H1 (cell line): ENCODE measurements around the gene CAMKK2. TPM values are rescaled to one million over a fixed set of nuclear protein-coding genes. Genes with fewer than 3 reads are reported as not detected.

Source experiments
- ATF3 ChIP-seq: IDR thresholded peaks from 2 replicates; pipeline ENCODE4 v1.6.1; 2011; ENCODE audit warnings: low read depth, mild to moderate bottlenecking, low read length; ENCODE audit not compliant: insufficient read depth
- BACH1 ChIP-seq: IDR thresholded peaks from 2 replicates; pipeline ENCODE4 v1.6.1; 2012; ENCODE audit warnings: low read length, improper control_type of control experiment
- CBX5 ChIP-seq: fragments of 300-800, 300-1000 bp; sonication (generic); IDR thresholded peaks from 2 replicates; pipeline ENCODE4 v1.7.1; 2016; ENCODE audit warnings: antibody characterized with exemption, low read length, low read depth
- CBX8 ChIP-seq: fragments of 300-800, 300-1000 bp; sonication (generic); IDR thresholded peaks from 2 replicates; pipeline ENCODE4 v1.7.1; 2016; ENCODE audit warnings: low read depth, low read length, borderline replicate concordance
- CREB1 ChIP-seq: IDR thresholded peaks from 2 replicates; pipeline ENCODE4 v1.6.1; 2012; ENCODE audit warnings: inconsistent platforms
- CTBP2 ChIP-seq: IDR thresholded peaks from 2 replicates; pipeline ENCODE4 v1.7.0; 2011; ENCODE audit warnings: borderline replicate concordance, mild to moderate bottlenecking, moderate library complexity, mixed read lengths, low read length; ENCODE audit not compliant: insufficient read depth, insufficient read length
- CTCF ChIP-seq, 3 experiments: IDR thresholded peaks; 1 replicate in 2 of 3; 2 replicates in 1 of 3; pipeline versions ENCODE4 v1.5.1 to v1.6.1; 2011; ENCODE audit warnings: low read length in 3 of 3, mild to moderate bottlenecking in 3 of 3, inconsistent platforms in 2 of 3, low read depth in 1 of 3, moderate library complexity in 1 of 3; ENCODE audit not compliant: insufficient read depth in 1 of 3; ENCODE audit errors: control extremely low read depth in 1 of 3
- E2F6 ChIP-seq: IDR thresholded peaks from 2 replicates; pipeline ENCODE4 v1.6.1; 2012; ENCODE audit warnings: inconsistent platforms
- EZH2 ChIP-seq: fragments of 200-600 bp; sonication (generic); IDR thresholded peaks from 2 replicates; pipeline ENCODE4 v1.7.1; 2012; ENCODE audit warnings: low read depth, mild to moderate bottlenecking, moderate library complexity, low read length, inconsistent platforms; ENCODE audit not compliant: severe bottlenecking
- FOSL1 ChIP-seq: IDR thresholded peaks from 2 replicates; pipeline ENCODE4 v1.6.1; 2011; ENCODE audit warnings: mild to moderate bottlenecking, low read depth, low read length, moderate library complexity; ENCODE audit not compliant: insufficient read depth
- JUN ChIP-seq: IDR thresholded peaks from 2 replicates; pipeline ENCODE4 v1.6.1; 2011; ENCODE audit warnings: low read depth, mild to moderate bottlenecking, improper control_type of control experiment, low read length
- KDM1A ChIP-seq: fragments of 200-600, 300-600 bp; sonication (generic); IDR thresholded peaks from 2 replicates; pipeline ENCODE4 v1.7.1; 2016; ENCODE audit warnings: mild to moderate bottlenecking, low read length, borderline replicate concordance
- MAX ChIP-seq: IDR thresholded peaks from 2 replicates; pipeline ENCODE4 v1.6.1; 2012; ENCODE audit warnings: inconsistent platforms
- NANOG ChIP-seq: IDR thresholded peaks from 2 replicates; pipeline ENCODE4 v1.6.1; 2011; ENCODE audit warnings: low read length, low read depth, mild to moderate bottlenecking, inconsistent platforms; ENCODE audit not compliant: insufficient read depth, poor library complexity, severe bottlenecking
- POU5F1 ChIP-seq: IDR thresholded peaks from 2 replicates; pipeline ENCODE4 v1.6.1; 2011; ENCODE audit warnings: low read depth, mild to moderate bottlenecking, low read length, moderate library complexity
- SAP30 ChIP-seq: fragments of 300-600 bp; sonication (generic); IDR thresholded peaks from 2 replicates; pipeline ENCODE4 v1.7.1; 2012; ENCODE audit warnings: low read length, moderate library complexity, mild to moderate bottlenecking, inconsistent platforms; ENCODE audit not compliant: insufficient read depth, insufficient replicate concordance
- SP4 ChIP-seq: IDR thresholded peaks from 2 replicates; pipeline ENCODE4 v1.6.1; 2012; ENCODE audit warnings: low read length, inconsistent platforms
- TCF12 ChIP-seq: IDR thresholded peaks from 2 replicates; pipeline ENCODE4 v1.6.1; 2011; ENCODE audit warnings: low read depth, mild to moderate bottlenecking, low read length
- TEAD4 ChIP-seq: IDR thresholded peaks from 2 replicates; pipeline ENCODE4 v1.6.1; 2012; ENCODE audit warnings: low read depth, low read length, inconsistent platforms, mixed read lengths
- ZNF274 ChIP-seq: IDR thresholded peaks from 2 replicates; pipeline ENCODE4 v1.7.0; 2012; ENCODE audit warnings: low read length, borderline replicate concordance; ENCODE audit errors: extremely low read depth
- polyA plus RNA-seq, 7 experiments: library from polyadenylated mRNA; depleted of rRNA in 3 of 7; stranded (reverse) in 5 of 7; unstranded in 2 of 7; fragments of >200 nt in 5 of 7; fragments of 200-250 nt in 2 of 7; gene quantifications; 1 replicate in 5 of 7; 2 replicates in 1 of 7; 4 replicates in 1 of 7; pipeline versions ENCODE4 v1.2.1 to v1.2.3, GENCODE V29; 2011 to 2013; ENCODE audit warnings: missing spikeins in 2 of 7, mixed read lengths in 2 of 7
- total RNA-seq: library from RNA; stranded (reverse); fragmentation: NEBNext Ultra II Directional; extraction: Animal tissue kit (Norgen Biotek cat#: 25700); gene quantifications from 2 replicates; pipeline ENCODE4 v1.2.1, GENCODE V29; 2021

Gene CAMKK2
- total and polyA plus RNA-seq, 2 of the 8 experiments (the other 6 are each of a cell fraction or from before 2014, with no cell fraction given) = 29.6 to 30.6 TPM

- peak; percentile 26; the same call in 1 of the 2 replicates for TF ChIP-seq E2F6
- no peak for TF ChIP-seq KDM1A
- no peak for TF ChIP-seq CBX8
- TF ChIP-seq NANOG = no peak
- TF ChIP-seq JUN = no peak
- TF ChIP-seq ATF3 = no peak
- TF ChIP-seq CREB1 = no peak
- TF ChIP-seq CTBP2 = no peak
- no peak for TF ChIP-seq ZNF274
- peak; percentile 27; the same call in 1 of the 2 replicates for TF ChIP-seq MAX
- TF ChIP-seq SP4 = no peak
- no peak for TF ChIP-seq POU5F1
- TF ChIP-seq BACH1 = no peak
- no peak for TF ChIP-seq EZH2
- no peak; a peak in 1 of 4 replicates for TF ChIP-seq CTCF (IDR thresholded peaks at IDR 0.05; ENCODE audit: control extremely low read depth in 1 of 3, insufficient read depth in 1 of 3, low read depth in 1 of 3, low read length in 3 of 3)
- TF ChIP-seq TCF12 = peak; percentile 48; the same call in 1 of the 2 replicates
- no peak for TF ChIP-seq TEAD4
- no peak for TF ChIP-seq FOSL1
- no peak for TF ChIP-seq CBX5
- TF ChIP-seq SAP30 = no peak
Observed at GRCh38 chr12:121296618-121297434, at the start of gene CAMKK2 (continued).
